Measurements from ENCODE around the gene NR2F6. TPM values are rescaled to one million over a fixed set of nuclear protein-coding genes. Genes with fewer than 3 reads are reported as not detected.

Gene NR2F6
- polyA plus RNA-seq, 2 of the 4 experiments (the other 2 are of a cell fraction): 31.9 to 42.1 TPM

DNA sequence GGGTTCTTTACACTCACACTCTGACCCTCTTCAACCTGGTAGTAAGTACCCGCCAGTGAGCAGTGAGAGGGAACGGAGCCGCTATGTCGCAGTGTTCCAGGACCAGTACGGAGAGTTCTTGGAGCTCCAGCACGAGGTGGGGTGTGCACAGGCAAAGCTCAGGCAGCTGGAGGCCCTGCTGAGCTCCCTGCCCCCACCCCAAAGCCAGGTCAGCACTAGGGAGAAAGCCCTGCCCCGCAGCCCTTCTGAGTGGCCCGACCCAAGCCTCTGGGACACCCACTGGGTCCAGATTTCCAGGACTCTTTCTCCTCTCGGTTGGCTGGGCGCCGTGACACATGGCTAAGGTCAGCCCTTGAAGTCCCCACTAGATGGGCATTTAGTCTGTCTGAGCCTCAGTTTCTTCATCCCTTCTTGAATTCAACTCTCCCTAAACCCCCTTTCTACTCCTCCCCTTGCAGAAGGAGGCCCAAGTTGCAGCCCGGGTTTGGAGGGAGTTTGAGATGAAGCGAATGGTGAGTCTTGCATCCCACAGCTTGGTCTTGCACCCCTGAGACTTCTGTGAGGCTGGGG is 17.8 kb downstream of the NR2F6 start (continued):
- TF ChIP-seq HES2 (IDR thresholded peaks at IDR 0.05): no peak
- no peak for TF ChIP-seq ZC3H11A (IDR thresholded peaks at IDR 0.05)
- TF ChIP-seq, protein P1, sequence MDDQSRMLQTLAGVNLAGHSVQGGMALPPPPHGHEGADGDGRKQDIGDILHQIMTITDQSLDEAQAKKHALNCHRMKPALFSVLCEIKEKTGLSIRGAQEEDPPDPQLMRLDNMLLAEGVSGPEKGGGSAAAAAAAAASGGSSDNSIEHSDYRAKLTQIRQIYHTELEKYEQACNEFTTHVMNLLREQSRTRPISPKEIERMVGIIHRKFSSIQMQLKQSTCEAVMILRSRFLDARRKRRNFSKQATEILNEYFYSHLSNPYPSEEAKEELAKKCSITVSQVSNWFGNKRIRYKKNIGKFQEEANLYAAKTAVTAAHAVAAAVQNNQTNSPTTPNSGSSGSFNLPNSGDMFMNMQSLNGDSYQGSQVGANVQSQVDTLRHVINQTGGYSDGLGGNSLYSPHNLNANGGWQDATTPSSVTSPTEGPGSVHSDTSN (IDR thresholded peaks at IDR 0.05): no peak
- TF ChIP-seq POLR2A (IDR thresholded peaks at IDR 0.05; ENCODE audit: low read length): no peak
- TF ChIP-seq, protein P2, sequence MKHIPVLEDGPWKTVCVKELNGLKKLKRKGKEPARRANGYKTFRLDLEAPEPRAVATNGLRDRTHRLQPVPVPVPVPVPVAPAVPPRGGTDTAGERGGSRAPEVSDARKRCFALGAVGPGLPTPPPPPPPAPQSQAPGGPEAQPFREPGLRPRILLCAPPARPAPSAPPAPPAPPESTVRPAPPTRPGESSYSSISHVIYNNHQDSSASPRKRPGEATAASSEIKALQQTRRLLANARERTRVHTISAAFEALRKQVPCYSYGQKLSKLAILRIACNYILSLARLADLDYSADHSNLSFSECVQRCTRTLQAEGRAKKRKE (CRISPR knock-in tag; IDR thresholded peaks at IDR 0.05; ENCODE audit: low read depth): no peak
- TF ChIP-seq HOXB5 (CRISPR knock-in tag; IDR thresholded peaks at IDR 0.05): no peak
- TF ChIP-seq HDAC2 (IDR thresholded peaks at IDR 0.05): no peak

GRCh38 chr19:17226002-17226933 is 19.5 kb downstream of the NR2F6 start, which contains the start of gene OCEL1:
Gene OCEL1, plus strand, starts transcription at chr19:17226226. Its CDS starts 22 bp downstream, at chr19:17226248.
- ATAC-seq (peak; percentile 93 to 94), DNase-seq (ENCODE audit: low read depth in 1 of 2, low spot score in 1 of 2) (peak; percentile 80 to 97), FAIRE-seq (no peak)
- CTCF ChIA-PET: interaction anchor here (0.5 to 3.6 kb wide), 8 partner anchors 9 to 151 kb away, joined by 3 to 11 read pairs (median 3); partner anchors contain the start of gene MYO9B
- under 1% methylated on average over 10 of the region's 90 CpGs for WGBS (ENCODE audit: missing lambda C conversion rate)
- Histone ChIP-seq H3K4me1 (peaks cover 9% of the 10 kb centered on the region; the same call in 1 of the 3 replicates), H3K9me3 (no peaks in the 10 kb centered on the region), H3K27ac (peak within 1 kb of the TSS; percentile 83 to 92), H3K4me2 (peak within 1 kb of the TSS; percentile 79), H3K4me3 (peak within 1 kb of the TSS; percentile 64)
- POLR2A ChIA-PET: interaction anchor here (0.6 to 1.6 kb wide), 5 partner anchors 9 to 41 kb away, joined by 4 to 18 read pairs (median 4); partner anchors contain the start of genes BABAM1 and USE1
- TF ChIP-seq MAZ (IDR thresholded peaks at IDR 0.05; ENCODE audit: borderline replicate concordance, low read depth, low read length): 0 out of 2 replicates have a peak, but pooled peaks have one; percentile 11
- TF ChIP-seq POLR2A (IDR thresholded peaks at IDR 0.05; ENCODE audit: low read length): peak; percentile 43
- 0 out of 2 replicates have a peak, but pooled peaks have one; percentile 25 for TF ChIP-seq E2F6 (IDR thresholded peaks at IDR 0.05; ENCODE audit: borderline replicate concordance, low read depth)
- TF ChIP-seq JUN (IDR thresholded peaks at IDR 0.05): peak in 1 of 2 experiments; percentile 30; a peak in 1 of 5 replicates
- TF ChIP-seq FOXS1 (CRISPR knock-in tag; IDR thresholded peaks at IDR 0.05): no peak
- TF ChIP-seq SMC3 (IDR thresholded peaks at IDR 0.05): 0 out of 3 replicates have a peak, but pooled peaks have one; percentile 5
- no peak for TF ChIP-seq NPAS2 (CRISPR knock-in tag; IDR thresholded peaks at IDR 0.05; ENCODE audit: borderline replicate concordance)
- 0 out of 2 replicates have a peak, but pooled peaks have one; percentile 12 for TF ChIP-seq MYC (IDR thresholded peaks at IDR 0.05; ENCODE audit: borderline replicate concordance, low read length)
- no peak for TF ChIP-seq EHMT2 (IDR thresholded peaks at IDR 0.05; ENCODE audit: low read depth)
- no peak for TF ChIP-seq HES2 (IDR thresholded peaks at IDR 0.05)
- TF ChIP-seq MAX (IDR thresholded peaks at IDR 0.05): peak; percentile 29; the same call in 1 of the 2 replicates
- peak in 1 of 2 experiments; percentile 79; a peak in 2 of 4 replicates for TF ChIP-seq CEBPB (IDR thresholded peaks at IDR 0.05)
- no peak for TF ChIP-seq SREBF2 (IDR thresholded peaks at IDR 0.05)
- peak; percentile 24; the same call in 1 of the 2 replicates for TF ChIP-seq PHF8 (IDR thresholded peaks at IDR 0.05; ENCODE audit: borderline replicate concordance, low read depth)
- 0 out of 2 replicates have a peak, but pooled peaks have one; percentile 37 for TF ChIP-seq TFCP2L1 (CRISPR knock-in tag; IDR thresholded peaks at IDR 0.05)

All from A549 (cell line).